ENCODE results near the gene SNED1.

DNA sequence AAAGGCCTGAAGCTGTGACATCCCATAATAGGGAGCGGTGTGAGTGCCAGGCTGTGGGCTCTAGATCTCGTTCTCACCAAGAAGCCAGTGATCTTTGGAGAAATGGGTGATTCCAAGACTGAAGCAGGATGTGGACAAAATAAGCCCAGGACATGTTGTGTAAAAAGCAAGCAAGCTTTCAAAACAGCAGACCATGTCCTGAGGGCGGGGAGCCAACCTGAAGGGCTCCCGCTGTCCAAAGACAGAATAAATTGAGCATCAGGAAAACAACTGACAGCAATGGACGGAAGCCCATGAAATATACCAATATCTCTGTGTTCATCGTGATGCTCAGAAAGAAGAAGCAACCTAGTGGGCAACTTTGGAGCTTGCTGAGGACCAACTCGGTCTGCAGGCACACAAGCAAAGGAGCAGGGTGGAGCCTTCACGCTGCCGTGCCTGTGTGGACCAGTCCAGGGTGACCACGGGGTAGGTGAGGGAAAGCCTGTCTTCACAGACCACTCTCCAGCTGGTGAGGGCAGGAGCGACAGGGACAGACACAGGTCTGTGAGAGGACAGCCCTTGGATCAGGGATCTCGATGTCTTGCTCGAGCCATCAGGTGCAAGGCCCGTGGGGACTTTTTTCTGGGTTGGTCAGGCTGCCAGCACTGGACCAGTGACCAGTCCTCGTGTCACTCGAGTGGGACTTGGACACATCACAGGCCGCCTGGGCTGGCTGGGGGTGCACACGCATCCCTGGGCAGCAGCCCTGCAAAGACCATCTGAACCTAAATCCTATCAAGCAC lies 82.2 kb downstream of the SNED1 start:
- TF ChIP-seq, protein P1, sequence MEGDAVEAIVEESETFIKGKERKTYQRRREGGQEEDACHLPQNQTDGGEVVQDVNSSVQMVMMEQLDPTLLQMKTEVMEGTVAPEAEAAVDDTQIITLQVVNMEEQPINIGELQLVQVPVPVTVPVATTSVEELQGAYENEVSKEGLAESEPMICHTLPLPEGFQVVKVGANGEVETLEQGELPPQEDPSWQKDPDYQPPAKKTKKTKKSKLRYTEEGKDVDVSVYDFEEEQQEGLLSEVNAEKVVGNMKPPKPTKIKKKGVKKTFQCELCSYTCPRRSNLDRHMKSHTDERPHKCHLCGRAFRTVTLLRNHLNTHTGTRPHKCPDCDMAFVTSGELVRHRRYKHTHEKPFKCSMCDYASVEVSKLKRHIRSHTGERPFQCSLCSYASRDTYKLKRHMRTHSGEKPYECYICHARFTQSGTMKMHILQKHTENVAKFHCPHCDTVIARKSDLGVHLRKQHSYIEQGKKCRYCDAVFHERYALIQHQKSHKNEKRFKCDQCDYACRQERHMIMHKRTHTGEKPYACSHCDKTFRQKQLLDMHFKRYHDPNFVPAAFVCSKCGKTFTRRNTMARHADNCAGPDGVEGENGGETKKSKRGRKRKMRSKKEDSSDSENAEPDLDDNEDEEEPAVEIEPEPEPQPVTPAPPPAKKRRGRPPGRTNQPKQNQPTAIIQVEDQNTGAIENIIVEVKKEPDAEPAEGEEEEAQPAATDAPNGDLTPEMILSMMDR (IDR thresholded peaks at IDR 0.05; ENCODE audit: low read length): no peak
- no peak for TF ChIP-seq EZH2 (optimal IDR thresholded peaks at IDR 0.05; ENCODE audit: low read depth, low read length)
- no peak for TF ChIP-seq EZH2phosphoT487 (IDR thresholded peaks at IDR 0.05; ENCODE audit: low read length)
